ENCODE results near the gene NPSR1. TPM values are rescaled to one million over a fixed set of nuclear protein-coding genes. Genes with fewer than 3 reads are reported as not detected.
"Not testable (repeated sequence)": the region's sequence is repeated elsewhere in the genome, so short reads cannot be mapped to it uniquely, and the experiment has no call there.

Gene NPSR1
- total RNA-seq, 1 experiment from 2014 or later = not detected

DNA sequence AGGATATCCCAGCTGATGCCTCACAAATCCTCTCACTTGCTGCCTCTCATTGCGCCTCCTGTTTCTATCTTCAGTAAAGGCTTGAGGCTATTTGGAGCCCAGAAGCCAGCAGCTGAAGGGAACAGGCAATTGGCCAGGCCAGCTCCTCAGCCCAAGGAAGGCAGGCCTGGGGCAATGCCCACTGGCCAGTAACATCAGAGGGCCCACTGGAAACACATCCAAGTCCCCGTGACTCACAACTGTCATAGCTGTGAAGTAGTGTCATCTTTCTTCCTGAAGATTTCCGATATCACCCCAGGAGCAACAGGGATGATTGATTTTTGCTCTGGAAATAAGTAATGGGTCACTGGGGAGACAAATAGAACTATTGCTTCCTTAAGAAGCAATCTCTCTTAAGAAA lies 209.3 kb downstream of the NPSR1 start:
- not testable (repeated sequence) for H2BK5ac ChIP-seq (ENCODE audit: insufficient read length, low read length); H3K27ac Mint-ChIP-seq; H3K4me3 Mint-ChIP-seq; H3K56ac ChIP-seq (ENCODE audit: insufficient read length, low read depth, low read length); H2BK20ac ChIP-seq (ENCODE audit: low read depth, low read length, poor library complexity, severe bottlenecking); H3K14ac ChIP-seq (ENCODE audit: insufficient read depth, low read length); DNase-seq; H2AFZ ChIP-seq (ENCODE audit: low read length); H3K23me2 ChIP-seq (ENCODE audit: insufficient read length, low read depth, low read length, poor library complexity, severe bottlenecking); H4K20me1 ChIP-seq (ENCODE audit: control insufficient read depth, insufficient read depth, insufficient read length); H3K9me3 Mint-ChIP-seq; H3K23ac ChIP-seq (ENCODE audit: insufficient read length, low read depth, low read length); H3K27ac ChIP-seq (ENCODE audit: insufficient read length, low read depth, low read length); H3K4me2 ChIP-seq (ENCODE audit: insufficient read depth, insufficient read length, low read length); H3K4me1 ChIP-seq (ENCODE audit: insufficient read depth, low read length); H2BK12ac ChIP-seq (ENCODE audit: insufficient read length, low read depth, low read length); H4K5ac ChIP-seq (ENCODE audit: insufficient read length, low read depth, low read length); H3K27me3 Mint-ChIP-seq (ENCODE audit: low read depth); H3K36me3 Mint-ChIP-seq (ENCODE audit: insufficient read depth in 1 of 3, low read depth in 3 of 3); H3K18ac ChIP-seq (ENCODE audit: insufficient read length, low read depth, low read length); H3K9ac ChIP-seq (ENCODE audit: extremely low read depth, insufficient read length, low read length); H3K9me3 ChIP-seq (ENCODE audit: control insufficient read depth, low read depth, low read length); H3K79me1 ChIP-seq (ENCODE audit: insufficient read depth, low read depth, low read length, poor library complexity, severe bottlenecking); H3K4ac ChIP-seq (ENCODE audit: low read depth, low read length); H2AK5ac ChIP-seq (ENCODE audit: insufficient read length, low read length); H4K91ac ChIP-seq (ENCODE audit: insufficient read length, low read depth, low read length); H3K4me1 Mint-ChIP-seq; H3K79me2 ChIP-seq (ENCODE audit: insufficient read depth, low read length); H2BK120ac ChIP-seq (ENCODE audit: low read depth, low read length, poor library complexity, severe bottlenecking); H2BK15ac ChIP-seq (ENCODE audit: low read depth, low read length); H3K27me3 ChIP-seq (ENCODE audit: insufficient read depth, low read length); H4K8ac ChIP-seq (replicated peaks; ENCODE audit: insufficient read length, low read depth, low read length); H3T11ph ChIP-seq (ENCODE audit: low read length)
- no CpG with 5 or more reads among the region's 3 CpGs for WGBS (ENCODE audit: extremely low coverage, insufficient read length, low lambda C conversion rate)

DNA sequence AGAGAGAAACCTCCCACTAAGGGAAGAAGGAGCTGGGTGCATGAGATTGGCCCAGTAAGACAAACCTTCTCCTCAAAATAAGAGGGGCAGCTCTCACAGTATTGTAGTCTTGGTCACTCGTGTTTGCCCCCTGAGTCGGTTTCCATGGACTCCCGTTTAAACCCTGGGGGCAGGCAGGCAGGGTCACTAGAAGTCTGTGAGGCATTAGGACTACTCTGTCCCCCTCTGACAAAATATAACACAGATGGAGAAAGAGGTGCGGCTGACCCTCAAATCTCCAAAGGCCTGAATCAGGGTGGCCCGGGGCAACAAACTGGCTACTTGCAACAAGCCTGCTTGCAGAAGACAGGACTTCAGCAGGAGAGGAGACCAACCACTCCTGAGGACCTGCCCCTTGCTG lies 210.6 kb downstream of the NPSR1 start:
- not testable (repeated sequence) for H3K23ac ChIP-seq (ENCODE audit: insufficient read length, low read depth, low read length); DNase-seq; H4K8ac ChIP-seq (replicated peaks; ENCODE audit: insufficient read length, low read depth, low read length); H3K18ac ChIP-seq (ENCODE audit: insufficient read length, low read depth, low read length); H3K79me1 ChIP-seq (ENCODE audit: insufficient read depth, low read depth, low read length, poor library complexity, severe bottlenecking); H3K4ac ChIP-seq (ENCODE audit: low read depth, low read length); H3K79me2 ChIP-seq (ENCODE audit: insufficient read depth, low read length); H3K27me3 ChIP-seq (ENCODE audit: insufficient read depth, low read length); H2AK5ac ChIP-seq (ENCODE audit: insufficient read length, low read length); H4K5ac ChIP-seq (ENCODE audit: insufficient read length, low read depth, low read length); H2BK120ac ChIP-seq (ENCODE audit: low read depth, low read length, poor library complexity, severe bottlenecking); H3K27me3 Mint-ChIP-seq (ENCODE audit: low read depth); H3K4me3 Mint-ChIP-seq; H3K27ac ChIP-seq (ENCODE audit: insufficient read length, low read depth, low read length); H3K9me3 Mint-ChIP-seq; H4K20me1 ChIP-seq (ENCODE audit: control insufficient read depth, insufficient read depth, insufficient read length); H2BK15ac ChIP-seq (ENCODE audit: low read depth, low read length); H3K4me2 ChIP-seq (ENCODE audit: insufficient read depth, insufficient read length, low read length); H3K23me2 ChIP-seq (ENCODE audit: insufficient read length, low read depth, low read length, poor library complexity, severe bottlenecking); H3K27ac Mint-ChIP-seq; H3K56ac ChIP-seq (ENCODE audit: insufficient read length, low read depth, low read length); H2BK12ac ChIP-seq (ENCODE audit: insufficient read length, low read depth, low read length); H3K9ac ChIP-seq (ENCODE audit: extremely low read depth, insufficient read length, low read length); H4K91ac ChIP-seq (ENCODE audit: insufficient read length, low read depth, low read length); H2BK5ac ChIP-seq (ENCODE audit: insufficient read length, low read length); H3K4me1 ChIP-seq (ENCODE audit: insufficient read depth, low read length); H2BK20ac ChIP-seq (ENCODE audit: low read depth, low read length, poor library complexity, severe bottlenecking); H3K36me3 Mint-ChIP-seq (ENCODE audit: insufficient read depth in 1 of 3, low read depth in 3 of 3); H3K9me3 ChIP-seq (ENCODE audit: control insufficient read depth, low read depth, low read length); H3K14ac ChIP-seq (ENCODE audit: insufficient read depth, low read length); H3T11ph ChIP-seq (ENCODE audit: low read length); H2AFZ ChIP-seq (ENCODE audit: low read length)
- H3K4me1 Mint-ChIP-seq = peaks cover 3 to 11% of the 10 kb centered on the region in 2 experiments
- no CpG with 5 or more reads among the region's 5 CpGs for WGBS (ENCODE audit: extremely low coverage, insufficient read length, low lambda C conversion rate)
